ENCODE data around the gene VIM. TPM values are rescaled to one million over a fixed set of nuclear protein-coding genes. Genes with fewer than 3 reads are reported as not detected.

VIM gene
- total and polyA plus RNA-seq, 2 experiments from 2014 or later = 131 to 228 TPM

DNA sequence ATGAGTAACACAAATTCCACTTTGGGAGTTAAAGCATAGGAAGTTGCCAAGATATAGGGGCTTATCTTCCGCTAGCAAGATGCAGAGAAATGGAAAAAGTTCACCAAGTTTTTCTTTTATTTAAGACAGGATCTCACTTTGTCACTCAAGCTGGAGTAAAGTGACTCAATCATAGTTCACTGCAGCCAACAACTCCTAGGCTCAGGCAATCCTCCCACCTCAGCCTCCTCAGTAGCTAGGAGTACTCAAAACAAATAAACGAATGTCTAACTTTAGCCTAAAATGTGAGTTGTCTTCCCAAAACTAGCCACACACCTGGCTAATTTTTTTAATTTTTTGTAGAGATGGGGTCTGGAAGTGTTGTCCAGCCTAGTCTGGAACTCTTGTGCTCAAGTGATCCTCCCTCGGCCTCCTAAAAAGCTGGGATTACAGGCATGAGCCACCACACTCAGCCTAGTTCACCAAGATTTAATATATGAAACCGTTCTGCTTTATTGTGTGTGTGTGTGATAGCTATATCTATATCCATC lies 9.9 kb downstream of the VIM start:
- Histone ChIP-seq H3K4me2 (no peak overlapping the region), H3K36me3 (ENCODE audit: insufficient read depth) (peaks cover 28% of the 10 kb centered on the region; the same call in 1 of the 2 replicates), H3K4me3 (no peak overlapping the region), H2AFZ (no peak overlapping the region), H3K27ac (ENCODE audit: low read depth) (no peak overlapping the region), H3K79me2 (replicated peaks; ENCODE audit: insufficient read depth) (no peaks in the 10 kb centered on the region), H3K9me2 (ENCODE audit: insufficient read depth) (no peaks in the 10 kb centered on the region), H4K20me1 (replicated peaks; ENCODE audit: insufficient read depth) (no peaks in the 10 kb centered on the region), H3K27me3 (ENCODE audit: insufficient read depth) (no peaks in the 10 kb centered on the region), H3K4me1 (ENCODE audit: insufficient read depth) (no peaks in the 10 kb centered on the region), H3F3A (replicated peaks; ENCODE audit: low read depth) (no peaks in the 10 kb centered on the region)
- no peaks in the 10 kb centered on the region for H3K4me1 Mint-ChIP-seq
- H3K4me3 Mint-ChIP-seq = no peak overlapping the region
- peaks cover 5% of the 10 kb centered on the region for H3K27me3 Mint-ChIP-seq (ENCODE audit: insufficient read depth, low read depth, poor library complexity)
- DNase-seq (ENCODE audit: low spot score) (no peak), ATAC-seq (no peak)
- H3K9me3 Mint-ChIP-seq = no peaks in the 10 kb centered on the region
- no peak for TF ChIP-seq ZNF114 (CRISPR knock-in tag; IDR thresholded peaks at IDR 0.05)
- no peak for TF ChIP-seq EZH2phosphoT487 (IDR thresholded peaks at IDR 0.05; ENCODE audit: unreplicated experiment)
- TF ChIP-seq, protein P1, sequence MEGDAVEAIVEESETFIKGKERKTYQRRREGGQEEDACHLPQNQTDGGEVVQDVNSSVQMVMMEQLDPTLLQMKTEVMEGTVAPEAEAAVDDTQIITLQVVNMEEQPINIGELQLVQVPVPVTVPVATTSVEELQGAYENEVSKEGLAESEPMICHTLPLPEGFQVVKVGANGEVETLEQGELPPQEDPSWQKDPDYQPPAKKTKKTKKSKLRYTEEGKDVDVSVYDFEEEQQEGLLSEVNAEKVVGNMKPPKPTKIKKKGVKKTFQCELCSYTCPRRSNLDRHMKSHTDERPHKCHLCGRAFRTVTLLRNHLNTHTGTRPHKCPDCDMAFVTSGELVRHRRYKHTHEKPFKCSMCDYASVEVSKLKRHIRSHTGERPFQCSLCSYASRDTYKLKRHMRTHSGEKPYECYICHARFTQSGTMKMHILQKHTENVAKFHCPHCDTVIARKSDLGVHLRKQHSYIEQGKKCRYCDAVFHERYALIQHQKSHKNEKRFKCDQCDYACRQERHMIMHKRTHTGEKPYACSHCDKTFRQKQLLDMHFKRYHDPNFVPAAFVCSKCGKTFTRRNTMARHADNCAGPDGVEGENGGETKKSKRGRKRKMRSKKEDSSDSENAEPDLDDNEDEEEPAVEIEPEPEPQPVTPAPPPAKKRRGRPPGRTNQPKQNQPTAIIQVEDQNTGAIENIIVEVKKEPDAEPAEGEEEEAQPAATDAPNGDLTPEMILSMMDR (conservative IDR thresholded peaks at IDR 0.05; ENCODE audit: low read depth in 2 of 2) = no peak
- no peak for TF ChIP-seq ZNF331 (CRISPR knock-in tag; IDR thresholded peaks at IDR 0.05; ENCODE audit: low read depth)
- peaks cover 25% of the 10 kb centered on the region for H3K36me3 Mint-ChIP-seq (ENCODE audit: low read depth)
- H3K27ac Mint-ChIP-seq = no peak overlapping the region

DNA sequence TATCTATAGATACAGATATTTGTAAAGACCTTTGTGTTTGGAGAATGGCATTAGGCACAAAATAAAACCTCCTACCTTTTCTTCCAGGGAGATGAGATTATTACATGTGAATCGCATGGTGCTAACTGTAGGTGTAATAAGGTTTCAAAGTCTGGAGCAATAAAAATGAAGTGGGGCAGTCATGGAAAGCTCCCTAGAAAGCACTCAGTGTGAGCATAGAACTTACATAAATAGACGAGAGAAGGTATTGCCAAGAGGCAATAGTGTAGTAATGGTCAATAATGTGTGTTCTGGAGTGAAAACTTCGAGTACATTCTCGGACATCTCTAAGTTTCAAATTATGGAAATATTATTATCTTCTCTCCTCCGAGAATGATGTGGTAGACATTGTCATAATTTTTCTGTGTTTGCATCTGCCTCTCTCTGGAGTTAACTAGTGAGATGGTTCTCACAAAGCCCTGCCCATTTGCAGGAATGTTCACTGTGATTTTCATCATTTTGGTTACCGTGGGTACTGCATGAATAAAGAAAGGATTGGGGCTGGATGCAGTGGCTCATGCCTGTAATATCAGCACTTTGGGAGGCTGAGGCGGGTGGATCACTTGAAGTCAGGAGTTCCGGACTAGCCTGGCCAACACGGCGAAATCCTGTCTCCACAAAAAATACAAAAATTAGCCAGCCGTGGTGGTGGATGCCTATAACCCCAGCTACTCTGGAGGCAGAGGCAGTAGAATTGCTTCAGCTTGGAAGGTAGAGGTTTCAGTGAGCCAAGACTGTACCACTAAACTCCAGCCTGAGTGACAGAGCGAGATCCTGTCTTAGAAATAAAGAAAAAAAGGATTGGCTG lies 10.6 kb downstream of the VIM start:
- H4K20me1 ChIP-seq (replicated peaks; ENCODE audit: insufficient read depth) = no peaks in the 10 kb centered on the region
- Mint-ChIP-seq H3K4me3 (no peak overlapping the region), H3K27ac (no peak overlapping the region)
- TF ChIP-seq ZNF114 (CRISPR knock-in tag; IDR thresholded peaks at IDR 0.05) (no peak), STAT1 (IDR thresholded peaks at IDR 0.05; ENCODE audit: unreplicated experiment) (no peak), JUNB (IDR thresholded peaks at IDR 0.05; ENCODE audit: unreplicated experiment) (no peak), EZH2 (IDR thresholded peaks at IDR 0.05; ENCODE audit: low read depth, unreplicated experiment) (no peak), EZH2phosphoT487 (IDR thresholded peaks at IDR 0.05; ENCODE audit: unreplicated experiment) (no peak), ZNF331 (CRISPR knock-in tag; IDR thresholded peaks at IDR 0.05; ENCODE audit: low read depth) (no peak), POLR2AphosphoS5 (IDR thresholded peaks at IDR 0.05; ENCODE audit: low read depth) (no peak), CREB1 (CRISPR knock-in tag; IDR thresholded peaks at IDR 0.05; ENCODE audit: low read depth) (no peak)
- TF ChIP-seq, protein P2, sequence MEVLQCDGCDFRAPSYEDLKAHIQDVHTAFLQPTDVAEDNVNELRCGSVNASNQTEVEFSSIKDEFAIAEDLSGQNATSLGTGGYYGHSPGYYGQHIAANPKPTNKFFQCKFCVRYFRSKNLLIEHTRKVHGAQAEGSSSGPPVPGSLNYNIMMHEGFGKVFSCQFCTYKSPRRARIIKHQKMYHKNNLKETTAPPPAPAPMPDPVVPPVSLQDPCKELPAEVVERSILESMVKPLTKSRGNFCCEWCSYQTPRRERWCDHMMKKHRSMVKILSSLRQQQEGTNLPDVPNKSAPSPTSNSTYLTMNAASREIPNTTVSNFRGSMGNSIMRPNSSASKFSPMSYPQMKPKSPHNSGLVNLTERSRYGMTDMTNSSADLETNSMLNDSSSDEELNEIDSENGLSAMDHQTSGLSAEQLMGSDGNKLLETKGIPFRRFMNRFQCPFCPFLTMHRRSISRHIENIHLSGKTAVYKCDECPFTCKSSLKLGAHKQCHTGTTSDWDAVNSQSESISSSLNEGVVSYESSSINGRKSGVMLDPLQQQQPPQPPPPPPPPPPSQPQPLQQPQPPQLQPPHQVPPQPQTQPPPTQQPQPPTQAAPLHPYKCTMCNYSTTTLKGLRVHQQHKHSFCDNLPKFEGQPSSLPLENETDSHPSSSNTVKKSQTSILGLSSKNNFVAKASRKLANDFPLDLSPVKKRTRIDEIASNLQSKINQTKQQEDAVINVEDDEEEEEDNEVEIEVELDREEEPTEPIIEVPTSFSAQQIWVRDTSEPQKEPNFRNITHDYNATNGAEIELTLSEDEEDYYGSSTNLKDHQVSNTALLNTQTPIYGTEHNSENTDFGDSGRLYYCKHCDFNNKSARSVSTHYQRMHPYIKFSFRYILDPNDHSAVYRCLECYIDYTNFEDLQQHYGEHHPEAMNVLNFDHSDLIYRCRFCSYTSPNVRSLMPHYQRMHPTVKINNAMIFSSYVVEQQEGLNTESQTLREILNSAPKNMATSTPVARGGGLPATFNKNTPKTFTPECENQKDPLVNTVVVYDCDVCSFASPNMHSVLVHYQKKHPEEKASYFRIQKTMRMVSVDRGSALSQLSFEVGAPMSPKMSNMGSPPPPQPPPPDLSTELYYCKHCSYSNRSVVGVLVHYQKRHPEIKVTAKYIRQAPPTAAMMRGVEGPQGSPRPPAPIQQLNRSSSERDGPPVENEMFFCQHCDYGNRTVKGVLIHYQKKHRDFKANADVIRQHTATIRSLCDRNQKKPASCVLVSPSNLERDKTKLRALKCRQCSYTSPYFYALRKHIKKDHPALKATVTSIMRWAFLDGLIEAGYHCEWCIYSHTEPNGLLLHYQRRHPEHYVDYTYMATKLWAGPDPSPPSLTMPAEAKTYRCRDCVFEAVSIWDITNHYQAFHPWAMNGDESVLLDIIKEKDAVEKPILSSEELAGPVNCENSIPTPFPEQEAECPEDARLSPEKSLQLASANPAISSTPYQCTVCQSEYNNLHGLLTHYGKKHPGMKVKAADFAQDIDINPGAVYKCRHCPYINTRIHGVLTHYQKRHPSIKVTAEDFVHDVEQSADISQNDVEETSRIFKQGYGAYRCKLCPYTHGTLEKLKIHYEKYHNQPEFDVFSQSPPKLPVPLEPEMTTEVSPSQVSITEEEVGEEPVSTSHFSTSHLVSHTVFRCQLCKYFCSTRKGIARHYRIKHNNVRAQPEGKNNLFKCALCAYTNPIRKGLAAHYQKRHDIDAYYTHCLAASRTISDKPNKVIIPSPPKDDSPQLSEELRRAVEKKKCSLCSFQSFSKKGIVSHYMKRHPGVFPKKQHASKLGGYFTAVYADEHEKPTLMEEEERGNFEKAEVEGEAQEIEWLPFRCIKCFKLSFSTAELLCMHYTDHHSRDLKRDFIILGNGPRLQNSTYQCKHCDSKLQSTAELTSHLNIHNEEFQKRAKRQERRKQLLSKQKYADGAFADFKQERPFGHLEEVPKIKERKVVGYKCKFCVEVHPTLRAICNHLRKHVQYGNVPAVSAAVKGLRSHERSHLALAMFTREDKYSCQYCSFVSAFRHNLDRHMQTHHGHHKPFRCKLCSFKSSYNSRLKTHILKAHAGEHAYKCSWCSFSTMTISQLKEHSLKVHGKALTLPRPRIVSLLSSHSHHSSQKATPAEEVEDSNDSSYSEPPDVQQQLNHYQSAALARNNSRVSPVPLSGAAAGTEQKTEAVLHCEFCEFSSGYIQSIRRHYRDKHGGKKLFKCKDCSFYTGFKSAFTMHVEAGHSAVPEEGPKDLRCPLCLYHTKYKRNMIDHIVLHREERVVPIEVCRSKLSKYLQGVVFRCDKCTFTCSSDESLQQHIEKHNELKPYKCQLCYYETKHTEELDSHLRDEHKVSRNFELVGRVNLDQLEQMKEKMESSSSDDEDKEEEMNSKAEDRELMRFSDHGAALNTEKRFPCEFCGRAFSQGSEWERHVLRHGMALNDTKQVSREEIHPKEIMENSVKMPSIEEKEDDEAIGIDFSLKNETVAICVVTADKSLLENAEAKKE (CRISPR knock-in tag; IDR thresholded peaks at IDR 0.05) = no peak
- TF ChIP-seq, protein P3, sequence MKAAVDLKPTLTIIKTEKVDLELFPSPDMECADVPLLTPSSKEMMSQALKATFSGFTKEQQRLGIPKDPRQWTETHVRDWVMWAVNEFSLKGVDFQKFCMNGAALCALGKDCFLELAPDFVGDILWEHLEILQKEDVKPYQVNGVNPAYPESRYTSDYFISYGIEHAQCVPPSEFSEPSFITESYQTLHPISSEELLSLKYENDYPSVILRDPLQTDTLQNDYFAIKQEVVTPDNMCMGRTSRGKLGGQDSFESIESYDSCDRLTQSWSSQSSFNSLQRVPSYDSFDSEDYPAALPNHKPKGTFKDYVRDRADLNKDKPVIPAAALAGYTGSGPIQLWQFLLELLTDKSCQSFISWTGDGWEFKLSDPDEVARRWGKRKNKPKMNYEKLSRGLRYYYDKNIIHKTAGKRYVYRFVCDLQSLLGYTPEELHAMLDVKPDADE (IDR thresholded peaks at IDR 0.05) = no peak

More for the DNA sequence above, 10.6 kb downstream of the VIM start:
- peaks cover 22% of the 10 kb centered on the region for H3K36me3 Mint-ChIP-seq (ENCODE audit: low read depth)
- no peaks in the 10 kb centered on the region for H3K4me1 ChIP-seq (ENCODE audit: insufficient read depth)
- no peaks in the 10 kb centered on the region for H3K4me1 Mint-ChIP-seq
- H3K27me3 Mint-ChIP-seq (ENCODE audit: insufficient read depth, low read depth, poor library complexity) = peaks cover 5% of the 10 kb centered on the region
- 0 out of 2 replicates have a peak overlapping the region, but pooled peaks have one; percentile 32 for H3K27ac ChIP-seq (ENCODE audit: low read depth)
- no peaks in the 10 kb centered on the region for H3K79me2 ChIP-seq (replicated peaks; ENCODE audit: insufficient read depth)
- DNase-seq (ENCODE audit: low spot score) (no peak), ATAC-seq (no peak)
- no peaks in the 10 kb centered on the region for H3K9me3 Mint-ChIP-seq
- no peaks in the 10 kb centered on the region for H3K27me3 ChIP-seq (ENCODE audit: insufficient read depth)
- H3F3A ChIP-seq (replicated peaks; ENCODE audit: low read depth) = no peaks in the 10 kb centered on the region
- H3K9me2 ChIP-seq (ENCODE audit: insufficient read depth) = no peaks in the 10 kb centered on the region
- no peak overlapping the region for H3K4me3 ChIP-seq
- H2AFZ ChIP-seq = no peak overlapping the region
- peaks cover 22% of the 10 kb centered on the region; the same call in 1 of the 2 replicates for H3K36me3 ChIP-seq (ENCODE audit: insufficient read depth)
- H3K4me2 ChIP-seq = no peak overlapping the region
